DMS153 (cell line): ENCODE measurements around the gene ADAMTS10.
"Not testable (repeated sequence)": the region's sequence is repeated elsewhere in the genome, so short reads cannot be mapped to it uniquely, and the experiment has no call there.

Source experiments
- DNase-seq: peaks from one replicate; lab custom pipeline; 2025; lab: John Stamatoyannopoulos, UW

Gene ADAMTS10

GRCh38 chr19:8610041-8610935, at the start of gene ADAMTS10:
Gene ADAMTS10, minus strand, starts transcription at chr19:8610715. Its CDS starts 5,005 bp downstream, at chr19:8605710.
- DNase-seq, result no peak

- DNase-seq, result no peak
These were observed 49.4 kb upstream of the ADAMTS10 start for GRCh38 chr19:8659905-8660304.

- no peak for DNase-seq
These were observed 47.4 kb upstream of the ADAMTS10 start for GRCh38 chr19:8657869-8658268.

GRCh38 chr19:8655340-8655709, 44.8 kb upstream of the ADAMTS10 start:
- no peak for DNase-seq

- no peak for DNase-seq
These were observed 44.2 kb upstream of the ADAMTS10 start for GRCh38 chr19:8654591-8655339.

GRCh38 chr19:8648240-8648639, 37.7 kb upstream of the ADAMTS10 start:
- DNase-seq, result no peak

- DNase-seq, result no peak
These were observed 33.5 kb upstream of the ADAMTS10 start for GRCh38 chr19:8643860-8644653.

- no peak for DNase-seq
These were observed 32.0 kb upstream of the ADAMTS10 start for GRCh38 chr19:8642561-8642960.

GRCh38 chr19:8641908-8642547, 31.5 kb upstream of the ADAMTS10 start:
- DNase-seq, result no peak

GRCh38 chr19:8641221-8641907, 30.8 kb upstream of the ADAMTS10 start:
- no peak for DNase-seq

GRCh38 chr19:8640402-8641004, 30.0 kb upstream of the ADAMTS10 start:
- DNase-seq, result no peak

- no peak for DNase-seq
These were observed 29.4 kb upstream of the ADAMTS10 start for GRCh38 chr19:8639821-8640401.

GRCh38 chr19:8638078-8638619, 27.6 kb upstream of the ADAMTS10 start:
- DNase-seq, result no peak

- not testable (repeated sequence) for DNase-seq
These were observed 26.6 kb upstream of the ADAMTS10 start for GRCh38 chr19:8637070-8637469.

- DNase-seq, result no peak
These were observed 24.9 kb upstream of the ADAMTS10 start for GRCh38 chr19:8635422-8635821.

GRCh38 chr19:8631425-8631819, 20.9 kb upstream of the ADAMTS10 start:
- DNase-seq, result no peak

GRCh38 chr19:8630796-8631424, 20.4 kb upstream of the ADAMTS10 start:
- DNase-seq, result no peak

- DNase-seq, result no peak
These were observed 19.6 kb upstream of the ADAMTS10 start, which contains the start of gene NFILZ for GRCh38 chr19:8629996-8630683. Gene NFILZ, plus strand, starts transcription at chr19:8630633. Its CDS starts 46,133 bp downstream, at chr19:8676766.

GRCh38 chr19:8629184-8629583, 18.7 kb upstream of the ADAMTS10 start:
- no peak for DNase-seq
